ENCODE measurements around the gene SAMSN1.
A peak's percentile ranks its signal among the peaks of the same experiment; 100 is the strongest.

Gene SAMSN1

DNA sequence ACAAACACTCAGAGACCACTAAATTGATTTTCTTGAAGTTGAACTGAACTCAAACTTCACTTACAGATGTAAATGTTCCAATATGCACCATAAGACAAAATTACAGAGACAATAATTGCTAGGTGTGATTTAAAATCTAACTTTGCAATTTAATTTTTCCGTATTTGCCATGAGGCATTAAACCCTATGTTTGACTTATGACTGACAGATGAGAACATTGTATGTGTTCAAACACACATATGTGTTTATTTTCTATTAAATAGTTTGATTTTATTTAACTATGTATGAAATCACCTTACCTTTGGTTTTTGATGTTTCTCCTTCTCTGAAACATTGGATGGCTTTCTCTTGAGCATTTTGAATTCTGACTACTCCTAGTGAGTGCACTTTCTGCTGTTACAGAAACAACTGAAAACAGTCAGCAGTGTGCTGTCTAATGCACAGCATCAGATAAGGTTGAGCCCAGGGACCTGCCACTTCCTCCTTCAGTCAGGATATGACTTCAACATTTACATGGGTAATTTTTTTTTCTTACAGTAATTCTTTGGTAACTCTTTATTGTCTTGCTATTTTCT is at the start of gene SAMSN1:
Gene SAMSN1, minus strand, starts transcription at position 410 of the 575 bp plus-strand sequence. Its CDS starts 54 bp downstream, at position 356.
- DNase-seq, result peak; percentile 93
- in situ Hi-C loops (cut with MboI; ENCODE audit: low pct_unique_long_range_greater_than_20kb, low sequenced_read_pairs), result no loop called here

DNA sequence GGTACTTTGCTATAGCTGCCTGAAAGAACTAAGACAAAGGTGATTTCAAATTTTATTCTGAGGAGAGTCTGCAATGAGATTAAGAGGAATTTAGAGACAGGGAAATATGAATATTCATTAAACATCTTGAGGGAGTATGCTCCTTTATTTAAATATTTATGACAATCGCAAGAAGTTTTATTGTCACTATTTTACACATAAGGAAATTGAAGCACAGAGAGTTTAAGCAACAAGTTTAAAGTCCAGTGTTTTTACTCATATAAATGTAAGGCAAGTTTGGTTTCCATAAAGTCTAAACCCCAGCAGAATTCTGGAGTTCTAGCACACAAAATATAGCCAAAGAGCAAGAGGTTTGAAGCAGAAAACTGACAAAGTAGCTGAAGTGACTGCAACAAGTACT is 49.3 kb upstream of the SAMSN1 start:
- in situ Hi-C loops (cut with MboI; ENCODE audit: low pct_unique_long_range_greater_than_20kb, low sequenced_read_pairs), result no loop called here
- no peak for DNase-seq

DNA sequence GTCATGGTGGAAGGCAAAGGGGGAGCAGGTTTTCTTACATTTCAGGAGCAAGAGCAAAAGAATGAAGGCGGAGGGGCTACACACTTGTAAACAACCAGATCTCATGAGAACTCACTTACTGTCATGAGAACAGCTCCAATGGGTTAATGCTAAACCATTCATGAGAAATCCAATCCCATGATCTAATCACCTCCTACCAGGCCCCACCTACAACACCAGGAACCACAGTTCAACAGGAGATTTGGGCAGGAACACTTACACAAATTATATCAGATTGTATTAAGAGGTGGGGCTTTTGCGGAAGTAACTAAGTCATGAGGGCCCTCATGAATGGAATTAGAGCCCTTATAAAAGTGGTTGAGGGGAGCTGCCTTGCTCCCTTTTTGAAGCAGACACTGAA is 48.9 kb upstream of the SAMSN1 start:
- in situ Hi-C loops (cut with MboI; ENCODE audit: low pct_unique_long_range_greater_than_20kb, low sequenced_read_pairs), result no loop called here
- no peak for DNase-seq

DNA sequence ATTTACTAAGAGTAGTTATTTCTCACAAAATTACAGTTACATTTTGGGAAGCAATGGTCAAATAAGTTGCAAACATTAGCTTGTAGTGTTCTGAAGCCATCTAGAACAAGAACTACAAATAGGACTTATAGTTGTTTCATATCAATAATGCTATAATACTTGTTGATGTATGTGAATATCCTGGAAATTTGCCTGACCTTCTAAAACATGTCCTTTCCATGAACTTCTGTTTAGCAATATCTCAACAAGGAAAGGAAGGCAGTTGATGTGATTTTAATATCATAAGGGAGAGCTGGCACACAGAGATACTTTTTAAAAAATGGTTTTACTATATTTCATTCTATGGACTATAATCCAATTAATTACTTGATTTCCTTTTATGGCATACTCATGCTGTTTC is 47.1 kb upstream of the SAMSN1 start:
- in situ Hi-C loops (cut with MboI; ENCODE audit: low pct_unique_long_range_greater_than_20kb, low sequenced_read_pairs), result no loop called here
- no peak for DNase-seq

DNA sequence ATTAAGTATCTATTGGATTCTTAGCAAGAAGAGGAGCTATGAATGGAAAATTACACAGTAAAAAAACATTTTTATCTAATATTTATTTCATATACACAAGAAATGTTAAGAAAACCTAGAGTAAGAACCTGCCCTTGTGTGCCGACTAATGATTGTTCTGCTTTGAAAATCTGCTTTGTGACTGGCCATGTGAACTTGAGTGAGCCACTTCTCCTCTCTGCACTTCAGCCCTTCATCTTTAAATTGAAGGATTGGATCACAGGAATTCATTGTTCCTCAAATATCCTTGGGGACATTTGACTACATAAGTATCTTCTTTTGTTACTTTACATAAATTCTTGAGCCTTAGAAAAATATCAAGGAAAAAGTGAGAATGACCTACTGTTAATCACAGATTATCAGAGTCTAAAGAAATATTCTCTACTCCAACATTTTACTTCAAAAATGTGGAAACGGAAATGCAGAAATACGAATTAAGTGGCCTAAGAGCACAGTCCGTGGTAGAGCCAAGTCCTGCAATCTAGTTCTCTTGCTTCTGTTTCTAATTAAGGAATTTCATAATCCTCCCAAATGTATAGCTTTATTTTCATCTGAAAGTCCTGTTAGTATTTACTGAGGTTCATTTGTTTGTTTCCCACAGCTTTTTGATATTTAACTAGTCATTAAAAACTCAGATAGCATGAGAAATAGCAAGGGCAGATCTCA is 46.3 kb upstream of the SAMSN1 start:
- no peak for DNase-seq
- in situ Hi-C loops (cut with MboI; ENCODE audit: low pct_unique_long_range_greater_than_20kb, low sequenced_read_pairs), result no loop called here

DNA sequence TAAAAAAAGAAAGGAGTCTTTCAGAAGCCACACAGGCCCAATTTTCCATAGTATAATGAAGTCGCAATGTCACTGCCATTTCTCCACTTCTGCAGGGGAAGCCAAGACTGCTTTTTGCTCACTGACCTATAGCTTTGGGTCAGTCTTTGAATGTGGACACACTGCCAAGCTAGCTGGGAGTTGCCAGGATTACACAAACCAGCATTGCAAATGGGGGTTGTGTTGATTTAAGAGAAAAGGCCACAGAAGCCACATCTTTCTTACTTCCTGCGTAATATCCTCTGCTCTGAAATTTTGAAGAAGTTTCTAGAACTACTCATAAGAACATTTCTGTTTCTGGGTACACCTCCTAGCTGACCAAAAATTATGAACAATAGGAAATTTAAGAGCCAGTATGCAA is 45.8 kb upstream of the SAMSN1 start:
- DNase-seq, result peak; percentile 80
- in situ Hi-C loops (cut with MboI; ENCODE audit: low pct_unique_long_range_greater_than_20kb, low sequenced_read_pairs), result no loop called here

DNA sequence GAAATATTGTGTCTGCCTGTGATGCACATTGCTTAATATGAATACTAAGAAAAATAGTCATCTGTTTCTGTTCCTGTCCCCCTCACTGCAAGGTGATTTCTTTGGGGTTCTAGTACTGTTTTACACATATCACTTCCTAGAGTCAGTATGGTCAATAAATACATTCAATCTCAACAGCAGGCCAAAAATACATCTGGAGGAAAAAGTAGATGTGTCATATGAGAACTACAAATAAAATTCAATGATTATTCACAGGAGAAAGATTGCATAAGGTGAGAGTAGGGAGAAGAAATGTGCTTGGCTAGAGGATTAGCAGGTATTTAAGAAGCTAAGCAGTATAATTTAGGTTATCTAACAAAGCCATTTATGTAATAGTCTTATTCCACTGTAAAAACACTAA is 45.3 kb upstream of the SAMSN1 start:
- no peak for DNase-seq
- in situ Hi-C loops (cut with MboI; ENCODE audit: low pct_unique_long_range_greater_than_20kb, low sequenced_read_pairs), result no loop called here

DNA sequence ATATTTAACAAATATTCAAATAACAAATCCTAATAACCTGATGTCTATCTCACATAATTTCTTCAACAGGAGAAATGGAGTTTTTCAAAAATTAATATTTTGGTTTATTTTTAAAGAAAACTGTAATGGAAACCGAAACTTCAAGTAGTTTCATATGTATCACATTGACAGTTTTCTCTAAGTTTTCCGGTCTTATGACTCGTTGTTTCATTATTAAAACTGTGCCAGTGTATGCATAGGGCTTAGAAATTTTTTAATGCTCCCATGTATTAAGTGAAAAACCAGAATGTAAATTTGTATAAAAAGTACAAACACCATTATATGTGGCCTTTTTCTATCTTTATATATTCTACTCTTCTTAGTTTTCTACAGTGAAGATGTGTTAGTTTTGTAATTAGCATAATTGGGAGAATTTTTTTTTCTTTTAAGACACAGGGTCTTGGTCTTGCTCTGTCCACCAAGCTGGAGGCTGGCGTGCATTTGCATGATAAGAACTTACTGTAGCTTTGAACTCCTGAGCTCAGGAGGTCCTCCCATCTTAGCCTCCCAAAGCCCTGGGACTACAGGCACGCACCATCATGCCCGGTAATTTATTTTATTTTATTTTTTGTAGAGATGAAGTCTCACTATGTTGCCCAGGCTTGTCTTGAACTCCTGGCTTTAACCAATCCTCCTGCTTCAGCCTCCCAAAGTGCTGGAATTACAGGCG is 43.9 kb upstream of the SAMSN1 start:
- DNase-seq, result no peak
- in situ Hi-C loops (cut with MboI; ENCODE audit: low pct_unique_long_range_greater_than_20kb, low sequenced_read_pairs), result no loop called here

DNA sequence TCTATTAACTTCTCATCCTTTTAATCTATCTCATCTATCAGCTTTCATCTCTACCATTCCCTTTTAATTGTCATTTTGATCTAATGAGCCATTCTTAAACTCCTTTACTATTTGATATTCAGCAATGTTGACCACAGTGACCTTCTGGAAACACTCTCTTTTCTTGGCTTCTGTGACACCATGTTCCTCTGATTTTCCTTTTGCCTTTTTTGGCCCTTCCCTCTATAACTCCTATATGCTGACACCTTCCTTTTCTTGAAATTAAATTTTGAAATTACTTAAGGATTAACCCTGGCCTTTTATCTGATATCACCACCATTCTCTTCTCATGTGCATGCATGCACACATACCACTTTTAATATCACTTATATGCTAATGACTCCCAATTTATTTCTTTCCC is 41.2 kb upstream of the SAMSN1 start:
- no peak for DNase-seq
- in situ Hi-C loops (cut with MboI; ENCODE audit: low pct_unique_long_range_greater_than_20kb, low sequenced_read_pairs), result no loop called here

DNA sequence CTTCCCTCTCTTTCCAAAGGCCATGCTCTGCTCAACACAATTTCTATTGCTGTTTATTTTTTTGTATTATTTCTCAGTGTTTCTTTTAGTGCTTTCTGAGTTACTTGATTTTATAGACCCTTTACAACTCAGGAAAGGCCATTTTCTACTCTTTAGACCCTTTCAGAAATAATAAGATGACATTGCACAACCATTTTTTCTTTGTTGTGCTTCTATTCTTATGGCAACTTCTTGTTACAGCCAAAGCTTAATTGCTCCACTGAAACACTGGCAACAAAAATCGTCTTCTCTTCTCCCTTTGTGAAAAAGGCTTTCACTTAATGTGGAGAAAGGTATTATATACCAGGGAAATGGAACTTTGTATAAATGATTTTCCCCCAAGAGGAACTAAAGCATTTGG is 39.0 kb upstream of the SAMSN1 start:
- in situ Hi-C loops (cut with MboI; ENCODE audit: low pct_unique_long_range_greater_than_20kb, low sequenced_read_pairs), result no loop called here
- no peak for DNase-seq

DNA sequence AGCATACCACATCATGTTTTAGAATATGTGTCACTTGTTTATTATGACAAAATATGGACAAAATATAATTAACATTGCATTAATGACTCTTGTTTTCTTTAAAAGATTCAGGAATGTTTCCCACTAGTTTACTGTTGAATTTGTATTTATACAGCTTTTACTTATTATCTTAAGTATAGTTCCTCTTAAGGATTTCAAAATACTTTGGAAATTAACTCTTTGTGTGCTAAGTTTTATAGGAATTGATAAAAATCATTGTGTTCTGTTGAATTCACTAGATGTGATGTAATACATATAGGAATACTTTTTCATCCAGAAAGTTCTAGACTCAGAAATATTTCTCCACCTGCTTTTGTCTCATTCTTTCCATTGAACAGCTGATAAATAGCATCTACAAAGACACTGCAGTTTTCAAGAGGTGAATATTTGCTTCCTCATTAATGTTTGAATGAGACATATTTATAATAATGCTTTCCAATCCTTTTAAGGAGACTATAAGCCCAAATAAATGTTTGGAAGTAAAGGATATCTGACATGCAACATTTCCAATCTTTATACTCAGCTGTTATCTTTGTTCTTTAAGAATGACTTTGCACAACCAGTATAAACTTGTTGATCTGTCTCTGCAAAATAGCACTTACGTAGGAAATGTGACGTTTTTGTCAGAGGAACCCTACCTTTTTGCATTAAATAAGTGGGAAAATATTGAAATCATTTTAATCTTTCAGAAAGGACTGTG is 38.4 kb upstream of the SAMSN1 start:
- in situ Hi-C loops (cut with MboI; ENCODE audit: low pct_unique_long_range_greater_than_20kb, low sequenced_read_pairs), result no loop called here
- DNase-seq, result no peak

DNA sequence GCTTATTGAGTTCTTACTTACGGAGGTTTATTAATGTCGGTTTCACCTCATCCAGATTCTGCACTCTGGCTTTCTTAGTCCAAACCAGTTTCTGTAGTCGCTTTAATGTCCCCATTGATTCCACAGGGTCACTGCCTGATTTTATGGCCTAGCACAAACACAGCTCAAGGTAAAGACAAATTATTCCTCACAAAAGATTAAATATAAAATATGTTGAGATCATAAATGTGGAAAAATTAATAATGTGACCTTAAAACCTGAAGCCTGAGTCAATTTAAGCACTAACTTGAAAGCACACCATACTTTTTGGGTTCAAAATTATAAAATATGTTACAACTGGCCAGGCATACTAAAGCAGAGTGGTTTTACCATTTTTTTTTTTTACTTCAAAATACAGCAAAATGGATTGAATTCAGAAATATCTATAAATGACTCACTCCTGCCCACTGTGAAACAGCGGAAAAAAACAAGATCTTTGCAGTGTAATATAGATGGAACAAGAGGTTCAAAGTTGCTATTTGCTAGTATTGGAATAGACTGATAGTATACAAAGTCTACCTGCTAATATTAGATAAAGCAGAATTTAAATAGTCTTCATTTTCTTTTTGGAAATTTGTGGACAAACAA is 37.6 kb upstream of the SAMSN1 start:
- in situ Hi-C loops (cut with MboI; ENCODE audit: low pct_unique_long_range_greater_than_20kb, low sequenced_read_pairs), result no loop called here
- DNase-seq, result peak; percentile 48

DNA sequence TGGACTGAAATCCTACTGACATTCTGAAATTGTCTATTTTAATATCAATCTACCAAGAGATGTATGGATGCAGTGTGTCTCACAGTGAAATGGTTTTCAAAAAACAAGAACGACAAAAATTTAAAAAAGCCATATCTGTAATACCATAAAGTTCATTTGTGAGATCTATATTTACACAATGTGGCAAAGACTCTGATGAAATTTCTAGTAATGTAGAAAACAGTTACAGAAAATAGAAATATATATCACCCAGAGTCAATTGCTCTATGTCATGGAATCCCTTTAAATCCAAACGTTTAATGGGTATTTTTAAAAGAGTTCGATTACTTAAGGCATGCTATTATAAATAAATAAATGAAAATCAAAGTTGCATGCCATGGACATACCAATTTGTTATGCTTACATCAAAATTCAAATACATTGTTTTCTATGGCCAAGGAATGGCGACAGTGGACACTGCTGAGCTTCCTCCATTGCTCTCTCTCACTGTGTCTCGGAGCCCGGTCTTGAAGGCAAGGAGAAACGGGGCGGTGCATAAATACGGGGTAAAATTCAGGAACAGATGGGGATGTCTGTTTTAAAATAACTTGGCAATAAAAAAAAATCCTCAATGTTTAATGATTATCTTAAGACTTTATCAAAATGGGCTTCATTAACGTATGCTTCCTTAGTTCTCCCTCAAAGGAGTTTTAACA is 37.0 kb upstream of the SAMSN1 start:
- in situ Hi-C loops (cut with MboI; ENCODE audit: low pct_unique_long_range_greater_than_20kb, low sequenced_read_pairs), result no loop called here
- DNase-seq, result peak; percentile 74

DNA sequence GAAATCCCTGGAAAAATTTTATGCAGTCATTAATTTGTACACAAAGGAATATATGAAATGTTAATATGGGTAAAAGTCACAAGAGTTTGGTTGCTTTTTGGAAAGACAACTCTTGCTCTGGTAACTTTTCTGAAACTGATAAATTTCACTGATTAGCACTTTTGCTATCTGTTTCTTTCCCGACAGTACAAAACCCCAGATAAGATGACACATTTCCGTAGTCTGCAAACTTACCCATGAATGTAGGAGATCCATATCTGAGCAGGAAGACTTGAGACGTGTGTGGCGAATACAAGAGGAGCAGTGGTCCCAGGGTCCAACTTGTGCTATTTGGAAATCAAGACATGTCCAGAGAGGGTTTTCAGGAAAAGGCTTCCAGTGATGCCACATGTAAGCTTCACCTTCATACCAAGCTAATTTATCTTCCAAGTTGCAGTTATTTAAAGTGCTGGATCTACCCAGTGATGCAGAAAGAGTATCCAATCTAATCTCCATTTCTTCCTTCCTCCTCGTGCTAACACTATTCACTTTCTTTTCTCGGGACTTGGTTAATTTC is 35.9 kb upstream of the SAMSN1 start:
- peak; percentile 90 for DNase-seq
- in situ Hi-C loops (cut with MboI; ENCODE audit: low pct_unique_long_range_greater_than_20kb, low sequenced_read_pairs), result no loop called here

DNA sequence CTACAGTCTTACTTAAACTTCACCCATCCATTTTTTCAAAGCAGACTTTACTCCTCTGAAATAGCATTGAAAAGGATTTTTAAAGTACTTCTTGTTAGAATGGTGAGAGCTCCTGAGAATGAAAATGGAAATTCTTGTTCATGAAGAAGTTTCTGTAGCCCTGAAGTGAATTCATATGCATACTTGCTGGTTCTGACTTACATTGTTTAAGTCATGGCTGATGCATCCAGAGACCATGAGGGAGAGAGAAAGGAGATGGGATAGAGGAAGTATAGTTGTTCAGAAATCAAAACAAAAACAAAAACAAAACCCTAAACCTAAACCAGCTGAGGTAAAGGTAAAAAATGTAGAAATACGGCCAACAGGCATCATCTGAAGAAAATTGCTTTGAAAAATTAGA is 27.1 kb upstream of the SAMSN1 start:
- DNase-seq, result no peak
- in situ Hi-C loops (cut with MboI; ENCODE audit: low pct_unique_long_range_greater_than_20kb, low sequenced_read_pairs), result no loop called here

DNA sequence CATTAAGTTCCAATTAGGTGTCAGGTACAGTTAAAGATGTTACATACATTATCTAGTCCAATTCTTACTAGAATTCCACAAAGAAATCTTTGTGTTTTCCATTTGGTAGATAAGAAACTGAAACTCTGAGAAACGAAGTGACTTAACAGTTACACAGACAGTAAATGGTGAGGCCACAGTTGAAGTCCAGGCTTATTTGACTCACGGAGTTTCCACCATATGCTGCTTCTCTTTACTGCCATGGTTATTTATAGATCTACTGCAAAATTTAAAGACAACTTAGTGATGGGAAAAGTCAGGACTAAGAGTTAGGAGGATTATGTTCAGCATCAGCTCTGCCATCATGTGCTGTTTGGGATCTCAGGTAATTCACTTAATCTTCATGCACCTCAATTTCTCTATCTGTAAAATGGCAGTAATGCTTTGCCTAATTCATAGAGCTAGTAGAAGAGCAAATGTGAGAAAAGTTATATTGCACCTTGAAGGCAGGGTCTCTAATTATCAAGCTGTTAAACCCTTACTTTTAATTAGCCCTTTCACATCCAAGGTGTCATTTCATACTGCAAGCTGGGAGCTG is 26.2 kb upstream of the SAMSN1 start:
- DNase-seq, result no peak

DNA sequence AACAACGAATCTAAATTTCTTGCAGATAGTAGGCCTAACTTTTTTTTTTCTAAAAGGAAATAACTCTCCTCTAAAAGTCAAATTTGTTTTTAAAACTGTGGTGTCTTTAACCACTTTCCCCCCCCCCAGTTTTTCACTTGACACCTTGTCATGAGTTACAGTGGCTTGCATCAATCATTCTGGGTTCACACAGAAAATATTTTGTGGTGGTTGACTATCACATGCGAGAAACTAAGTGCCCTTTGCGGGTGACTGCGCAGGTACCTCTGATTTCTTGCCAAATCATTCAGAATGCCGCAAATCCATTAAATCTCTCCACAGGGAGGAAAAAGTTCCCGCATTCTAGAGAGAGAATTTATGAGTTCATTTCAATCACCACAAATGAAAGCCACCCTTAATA is 23.8 kb upstream of the SAMSN1 start:
- in situ Hi-C loops (cut with MboI; ENCODE audit: low pct_unique_long_range_greater_than_20kb, low sequenced_read_pairs), result no loop called here
- no peak for DNase-seq

More for the DNA sequence above, 26.2 kb upstream of the SAMSN1 start:
- in situ Hi-C loops (cut with MboI; ENCODE audit: low pct_unique_long_range_greater_than_20kb, low sequenced_read_pairs), result no loop called here

DNA sequence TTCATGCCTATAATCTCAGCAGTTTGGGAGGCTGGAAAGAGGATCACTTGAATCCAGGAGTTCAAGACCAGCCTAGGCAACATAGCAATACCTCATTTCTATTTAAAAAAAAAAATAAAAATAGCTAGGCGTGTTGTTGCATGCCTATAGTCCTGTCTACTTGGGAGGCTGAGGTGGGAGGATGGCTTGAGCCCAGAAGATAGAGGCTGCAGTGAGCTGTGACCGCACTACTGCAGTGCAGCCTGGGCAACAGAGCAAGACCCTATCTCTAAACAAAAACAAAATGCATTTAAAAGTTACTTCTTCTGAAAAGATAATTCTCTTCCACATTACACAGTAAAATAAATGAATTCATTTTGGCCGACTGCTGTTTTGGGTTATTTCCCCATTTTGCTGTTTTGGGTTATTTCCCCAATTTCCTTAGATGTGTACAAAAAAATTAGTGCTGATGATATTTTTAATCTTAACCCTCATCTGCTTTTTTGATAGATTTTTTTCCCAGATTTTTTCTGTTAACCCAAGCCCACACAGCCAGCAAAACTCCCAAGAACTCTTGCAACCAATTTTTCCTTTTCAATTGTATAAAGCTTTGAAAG is 23.0 kb upstream of the SAMSN1 start:
- in situ Hi-C loops (cut with MboI; ENCODE audit: low pct_unique_long_range_greater_than_20kb, low sequenced_read_pairs), result no loop called here
- no peak for DNase-seq

Data from KBM-7 (cell line).